SH-SY5Y (cell line): ENCODE results near the gene NABP2.

Source experiments
- GATA2 ChIP-seq: IDR thresholded peaks from 2 replicates; pipeline ENCODE4 v1.6.1; 2011; ENCODE audit warnings: mild to moderate bottlenecking, low read depth, low read length
- GATA3 ChIP-seq: IDR thresholded peaks from 2 replicates; pipeline ENCODE4 v1.6.1; 2011; ENCODE audit warnings: low read depth, mild to moderate bottlenecking, low read length, moderate library complexity

Gene NABP2

GRCh38 chr12:56202838-56203237 lies 21.3 kb upstream of the NABP2 start:
- TF ChIP-seq GATA2 (no peak), GATA3 (no peak)

- TF ChIP-seq GATA3 = no peak
- TF ChIP-seq GATA2 = no peak
Observed at GRCh38 chr12:56204275-56204674, 19.9 kb upstream of the NABP2 start.

- no peak for TF ChIP-seq GATA3
- TF ChIP-seq GATA2 = no peak
Observed at GRCh38 chr12:56205445-56205844, 18.7 kb upstream of the NABP2 start.

- TF ChIP-seq GATA2 (no peak), GATA3 (no peak)
Observed at GRCh38 chr12:56206452-56207166, 17.5 kb upstream of the NABP2 start.

DNA sequence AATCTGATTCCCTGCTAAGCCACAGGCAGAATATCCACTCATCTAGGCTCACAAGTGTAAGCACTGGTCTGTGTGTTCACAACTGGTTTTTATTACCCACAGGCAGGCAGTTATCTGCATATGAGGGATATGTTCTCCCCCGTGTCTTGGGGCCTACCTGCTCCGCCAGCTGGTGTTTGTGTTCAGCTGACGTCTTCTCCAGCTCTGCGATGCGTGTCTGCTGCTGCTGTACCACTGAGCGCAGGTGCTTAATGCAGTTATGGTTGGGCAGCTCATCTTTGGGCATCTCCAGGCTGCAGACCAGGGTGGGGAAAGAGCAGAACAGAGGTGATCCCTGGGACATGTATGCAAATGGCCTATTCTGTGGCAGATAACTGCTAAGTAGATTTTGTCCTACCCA lies 16.1 kb upstream of the NABP2 start:
- no peak for TF ChIP-seq GATA2
- no peak for TF ChIP-seq GATA3

GRCh38 chr12:56212361-56212760 lies 11.8 kb upstream of the NABP2 start:
- TF ChIP-seq GATA3 (no peak), GATA2 (no peak)

- no peak for TF ChIP-seq GATA3
- no peak for TF ChIP-seq GATA2
Observed at GRCh38 chr12:56213878-56214277, 10.3 kb upstream of the NABP2 start.

- no peak for TF ChIP-seq GATA2
- no peak for TF ChIP-seq GATA3
Observed at GRCh38 chr12:56216461-56216860, 7.7 kb upstream of the NABP2 start.

GRCh38 chr12:56219840-56220239 lies 4.3 kb upstream of the NABP2 start:
- no peak for TF ChIP-seq GATA3
- no peak for TF ChIP-seq GATA2

DNA sequence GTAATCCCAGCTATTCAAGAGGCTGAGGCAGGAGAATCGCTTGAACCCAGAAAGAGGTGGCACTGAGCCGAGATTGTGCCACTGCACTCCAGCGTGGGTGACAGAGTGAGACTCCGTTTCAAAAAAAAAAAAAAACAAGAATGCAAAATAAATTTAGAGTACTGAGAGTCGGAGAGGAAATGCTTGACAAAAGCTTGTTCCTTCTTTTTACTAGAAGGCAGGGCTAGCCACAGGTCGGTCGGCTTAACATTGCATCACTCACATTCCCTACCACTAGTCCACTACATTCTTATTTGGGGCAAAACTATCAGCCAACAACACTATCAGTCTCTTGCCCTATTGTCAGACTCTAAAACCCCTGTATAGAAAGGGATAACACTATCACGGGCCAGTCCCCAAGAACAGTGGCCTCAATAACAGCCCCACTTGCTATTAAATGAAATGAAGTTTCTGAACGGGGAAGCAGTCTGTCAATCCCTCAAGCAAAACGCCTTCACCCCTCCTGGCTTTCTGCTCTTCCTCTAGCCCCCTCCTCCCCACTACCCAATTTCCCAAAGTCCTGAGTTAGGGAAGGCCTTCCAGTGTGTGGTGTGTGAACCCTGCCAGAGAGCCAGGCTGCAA lies 3.4 kb upstream of the NABP2 start:
- no peak for TF ChIP-seq GATA3
- no peak for TF ChIP-seq GATA2

GRCh38 chr12:56221232-56221756 lies 2.8 kb upstream of the NABP2 start:
- TF ChIP-seq GATA3 (no peak), GATA2 (no peak)

GRCh38 chr12:56221757-56222530 lies 2.2 kb upstream of the NABP2 start, which contains the start of gene RNF41:
TSS of gene RNF41 (minus strand) at chr12:56221922. CDS start at chr12:56214047, 7,875 bp downstream.
- no peak for TF ChIP-seq GATA2
- TF ChIP-seq GATA3 = no peak

DNA sequence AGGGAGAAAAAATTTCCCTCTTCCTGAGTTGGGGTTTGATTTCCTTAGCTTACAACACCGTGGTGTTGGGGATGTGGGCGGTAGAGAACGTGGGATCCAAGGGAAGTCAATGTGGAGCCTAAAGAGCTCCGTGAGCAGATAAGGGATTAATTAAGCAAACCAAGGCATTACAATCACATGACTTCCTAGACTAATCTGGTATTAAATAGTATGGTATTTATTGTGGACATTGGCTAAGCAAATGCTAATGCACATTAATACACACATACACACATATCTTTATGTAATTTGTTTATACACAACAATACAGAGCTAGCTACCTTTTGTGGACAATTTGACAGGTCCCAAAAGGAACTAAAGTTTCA lies 1.6 kb upstream of the NABP2 start:
- no peak for TF ChIP-seq GATA3
- TF ChIP-seq GATA2 = no peak

DNA sequence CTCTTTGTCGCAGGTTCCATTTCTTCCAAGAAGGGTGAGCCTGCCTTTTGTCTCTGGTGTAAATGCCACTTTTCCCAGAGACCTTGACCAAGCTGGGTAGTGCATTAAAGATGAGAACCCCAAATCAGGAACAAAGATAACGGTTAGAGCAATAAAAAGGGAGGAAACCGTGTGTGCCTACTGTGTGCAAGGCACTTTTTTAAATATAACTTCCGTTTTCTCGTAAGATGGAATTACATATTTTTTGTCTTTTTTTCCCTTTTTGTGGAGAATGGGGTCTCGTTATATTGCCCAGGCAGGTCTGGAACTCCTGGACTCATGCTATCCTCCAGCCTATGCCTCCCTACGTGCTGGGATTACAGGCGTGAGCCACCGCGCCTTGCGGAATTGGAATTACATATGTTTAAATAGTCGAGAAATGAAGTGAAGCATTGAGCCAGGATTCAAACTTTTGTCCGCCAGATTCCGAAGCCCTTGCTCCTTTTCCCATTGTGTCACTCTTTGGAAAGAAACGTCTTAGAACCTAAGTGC lies 506 bp upstream of the NABP2 start:
- no peak for TF ChIP-seq GATA3
- no peak for TF ChIP-seq GATA2

- TF ChIP-seq GATA3 (no peak), GATA2 (no peak)
Observed at GRCh38 chr12:56224954-56225353, 812 bp downstream of the NABP2 start.
